Keratinocyte (primary cell): ENCODE data around the gene FATE1.

Experiments used
- EZH2 ChIP-seq: IDR thresholded peaks from one replicate; pipeline ENCODE4 v1.6.1; 2012; ENCODE audit warnings: inconsistent platforms, mild to moderate bottlenecking, low read length, moderate library complexity
- TF ChIP-seq, protein P1 (sequence below), 3 experiments: IDR thresholded peaks in 1 of 3; conservative IDR thresholded peaks in 1 of 3; optimal IDR thresholded peaks in 1 of 3; 2 replicates in 2 of 3; 3 replicates in 1 of 3; pipeline versions ENCODE3 to v1.5.1; 2011; ENCODE audit warnings: low read length in 3 of 3, mild to moderate bottlenecking in 3 of 3, moderate library complexity in 2 of 3, control low read depth in 1 of 3, inconsistent platforms in 1 of 3; ENCODE audit not compliant: insufficient read depth in 2 of 3; ENCODE audit errors: extremely low read depth in 1 of 3

DNA sequence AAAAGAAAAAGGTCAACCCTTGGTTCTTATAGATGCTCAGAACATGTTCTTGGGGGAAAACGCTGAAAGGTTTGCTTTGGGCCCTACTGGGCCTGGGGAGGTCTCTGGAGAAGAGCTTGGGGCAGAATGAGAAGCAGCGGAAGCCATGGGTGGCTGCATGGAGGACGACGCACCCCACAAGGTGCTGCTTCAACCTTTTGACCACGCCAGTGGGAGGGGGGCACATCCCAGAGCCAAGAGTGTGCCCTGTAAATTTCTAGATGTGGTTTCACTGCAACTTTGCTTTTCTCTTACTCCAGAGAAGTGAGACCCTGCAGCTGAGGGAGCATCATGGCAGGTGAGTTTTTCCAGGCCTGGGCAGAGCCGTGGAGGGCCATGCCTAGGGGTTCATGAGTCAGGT is 17.4 kb upstream of the FATE1 start:
- TF ChIP-seq EZH2 = no peak
- TF ChIP-seq, protein P1, sequence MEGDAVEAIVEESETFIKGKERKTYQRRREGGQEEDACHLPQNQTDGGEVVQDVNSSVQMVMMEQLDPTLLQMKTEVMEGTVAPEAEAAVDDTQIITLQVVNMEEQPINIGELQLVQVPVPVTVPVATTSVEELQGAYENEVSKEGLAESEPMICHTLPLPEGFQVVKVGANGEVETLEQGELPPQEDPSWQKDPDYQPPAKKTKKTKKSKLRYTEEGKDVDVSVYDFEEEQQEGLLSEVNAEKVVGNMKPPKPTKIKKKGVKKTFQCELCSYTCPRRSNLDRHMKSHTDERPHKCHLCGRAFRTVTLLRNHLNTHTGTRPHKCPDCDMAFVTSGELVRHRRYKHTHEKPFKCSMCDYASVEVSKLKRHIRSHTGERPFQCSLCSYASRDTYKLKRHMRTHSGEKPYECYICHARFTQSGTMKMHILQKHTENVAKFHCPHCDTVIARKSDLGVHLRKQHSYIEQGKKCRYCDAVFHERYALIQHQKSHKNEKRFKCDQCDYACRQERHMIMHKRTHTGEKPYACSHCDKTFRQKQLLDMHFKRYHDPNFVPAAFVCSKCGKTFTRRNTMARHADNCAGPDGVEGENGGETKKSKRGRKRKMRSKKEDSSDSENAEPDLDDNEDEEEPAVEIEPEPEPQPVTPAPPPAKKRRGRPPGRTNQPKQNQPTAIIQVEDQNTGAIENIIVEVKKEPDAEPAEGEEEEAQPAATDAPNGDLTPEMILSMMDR (optimal IDR thresholded peaks at IDR 0.05 in 1 of 3, IDR thresholded peaks at IDR 0.05 in 1 of 3, conservative IDR thresholded peaks at IDR 0.05 in 1 of 3; ENCODE audit: extremely low read depth in 1 of 3, insufficient read depth in 2 of 3, low read length in 3 of 3) = no peak
